ENCODE results near the gene SPSB4.

Gene SPSB4

GRCh38 chr3:141193066-141193830 is 142.1 kb downstream of the SPSB4 start:
- no peak for TF ChIP-seq CTCF (IDR thresholded peaks at IDR 0.05; ENCODE audit: insufficient read depth, low read depth, low read length, missing control alignments)
- no peak overlapping the region for H3K4me3 ChIP-seq (ENCODE audit: low read length)
- DNase-seq (ENCODE audit: low read depth), result no peak
